Measurements from ENCODE around the gene BLM. TPM values are rescaled to one million over a fixed set of nuclear protein-coding genes. Genes with fewer than 3 reads are reported as not detected.
A peak's percentile ranks its signal among the peaks of the same experiment; 100 is the strongest.

The BLM gene
- total and polyA plus RNA-seq, 2 of the 4 experiments (the other 2 are of a cell fraction), result 2.5 to 6.5 TPM

GRCh38 chr15:90851114-90851513 is 134.0 kb downstream of the BLM start:
- H2AFZ ChIP-seq (replicated peaks; ENCODE audit: low read length, poor library complexity), result peak overlapping the region; percentile 5
- intact Hi-C loops (cut with micrococcal nuclease) (no loop called here), dilution Hi-C loops (cut with HindIII; ENCODE audit: low sequenced_read_pairs, unreplicated experiment) (no loop called here), in situ Hi-C loops (cut with MboI; ENCODE audit: low sequenced_read_pairs) (no loop called here)
- H4K5ac ChIP-seq (ENCODE audit: low read depth, low read length), result no peak overlapping the region
- no peak overlapping the region for H4K8ac ChIP-seq (ENCODE audit: low read depth in 2 of 2, low read length in 2 of 2)
- H3K56ac ChIP-seq (ENCODE audit: extremely low read depth, insufficient read depth, low read length), result no peak overlapping the region
- 0 out of 3 replicates have a peak overlapping the region, but pooled peaks have one; percentile 53 for H2BK15ac ChIP-seq (ENCODE audit: low read depth, low read length)
- no peaks in the 10 kb centered on the region for H3K79me1 ChIP-seq (ENCODE audit: low read depth in 1 of 2, low read length in 2 of 2)
- 0 out of 2 replicates have a peak, but pooled peaks cover 2% of the 10 kb centered on the region for H3K9me1 ChIP-seq (ENCODE audit: insufficient read depth, low read length)
- CTCF ChIA-PET, result no interaction called here
- H3K18ac ChIP-seq (ENCODE audit: low read depth, low read length), result no peak overlapping the region
- BruUV-seq (replicated peaks), result no TSS peak
- no peak overlapping the region for H3K4me3 ChIP-seq (ENCODE audit: insufficient read depth, low read depth, low read length)
- no peaks in the 10 kb centered on the region for H3K9me3 ChIP-seq (ENCODE audit: control insufficient read depth, insufficient read depth, low read length)
- no peak overlapping the region for H3K9ac ChIP-seq (ENCODE audit: low read depth, low read length)
- WGBS, 2 experiments (ENCODE audit: extremely low coverage in 2 of 2, insufficient read length in 1 of 2), result no CpG with 5 or more reads among the region's 6 CpGs
- no peak for ATAC-seq (ENCODE audit: low read depth)
- no peaks in the 10 kb centered on the region for H3K36me3 ChIP-seq (ENCODE audit: control insufficient read depth, insufficient read depth, low read length)
- no peak overlapping the region for H2BK20ac ChIP-seq (ENCODE audit: low read depth, low read length)
- no peak overlapping the region for H3K23ac ChIP-seq (ENCODE audit: low read depth, low read length)
- H3K4me2 ChIP-seq (ENCODE audit: low read depth, low read length), result no peak overlapping the region
- no peak overlapping the region for H3K14ac ChIP-seq (replicated peaks; ENCODE audit: low read depth, low read length)
- POLR2A ChIA-PET (ENCODE audit: unreplicated experiment), result no interaction called here
- no peak overlapping the region for H2BK5ac ChIP-seq (ENCODE audit: low read depth, low read length, poor library complexity, severe bottlenecking)
- no peak for TF ChIP-seq SMC3 (IDR thresholded peaks at IDR 0.05; ENCODE audit: low read depth, low read length)
- no peak for TF ChIP-seq BHLHE40 (IDR thresholded peaks at IDR 0.05; ENCODE audit: low read depth, low read length)
- no peak for TF ChIP-seq NFE2L2 (IDR thresholded peaks at IDR 0.05; ENCODE audit: low read depth, low read length)
- no peak for TF ChIP-seq CTCF (conservative IDR thresholded peaks at IDR 0.05; ENCODE audit: low read depth, low read length)
- TF ChIP-seq RFX5 (IDR thresholded peaks at IDR 0.05; ENCODE audit: low read depth, low read length), result no peak
- no peak for TF ChIP-seq USF2 (IDR thresholded peaks at IDR 0.05; ENCODE audit: low read depth, low read length)
- no peak for TF ChIP-seq RAD21 (IDR thresholded peaks at IDR 0.05; ENCODE audit: low read length)
- no peak for TF ChIP-seq MAFK (IDR thresholded peaks at IDR 0.05; ENCODE audit: low read depth, low read length)
- TF ChIP-seq POLR2A (IDR thresholded peaks at IDR 0.05; ENCODE audit: low read depth, low read length), result no peak
- TF ChIP-seq MXI1 (IDR thresholded peaks at IDR 0.05; ENCODE audit: borderline replicate concordance, low read depth, low read length), result no peak
- no peak for TF ChIP-seq MAZ (IDR thresholded peaks at IDR 0.05; ENCODE audit: borderline replicate concordance, low read depth, low read length)
- TF ChIP-seq FOS (IDR thresholded peaks at IDR 0.05; ENCODE audit: low read depth, low read length), result no peak
- no peak for TF ChIP-seq CEBPB (IDR thresholded peaks at IDR 0.05; ENCODE audit: low read depth, low read length)
- TF ChIP-seq RCOR1 (IDR thresholded peaks at IDR 0.05; ENCODE audit: insufficient replicate concordance, low read length), result no peak
- TF ChIP-seq ELK1 (IDR thresholded peaks at IDR 0.05; ENCODE audit: borderline replicate concordance, low read depth, low read length), result no peak
- TF ChIP-seq CHD1 (IDR thresholded peaks at IDR 0.05; ENCODE audit: low read depth, low read length), result no peak
- H2AK9ac ChIP-seq (replicated peaks; ENCODE audit: low read depth, low read length, poor library complexity), result no peak overlapping the region
- H3K27me3 ChIP-seq (ENCODE audit: control insufficient read depth, insufficient read depth, low read length), result no peaks in the 10 kb centered on the region
- peaks cover 2% of the 10 kb centered on the region; the same call in 1 of the 2 replicates for H3K4me1 ChIP-seq (ENCODE audit: control insufficient read depth, insufficient read depth, low read length)
- no peak overlapping the region for H2BK120ac ChIP-seq (ENCODE audit: low read depth, low read length)
- no peaks in the 10 kb centered on the region for H4K20me1 ChIP-seq (ENCODE audit: insufficient read depth, low read length)
- no peak overlapping the region for H3K27ac ChIP-seq (ENCODE audit: insufficient read depth, low read length)
- H3K4ac ChIP-seq (ENCODE audit: low read depth, low read length), result no peak overlapping the region
- H2AK5ac ChIP-seq (ENCODE audit: low read depth, low read length), result peak overlapping the region; percentile 46; the same call in 1 of the 2 replicates
- H4K91ac ChIP-seq (ENCODE audit: insufficient read depth, low read depth, low read length), result no peak overlapping the region
- DNase-seq, result peak; percentile 48
